HepG2 (cell line): ENCODE measurements around the gene IVD. TPM values are rescaled to one million over a fixed set of nuclear protein-coding genes. Genes with fewer than 3 reads are reported as not detected.

Experiments
- CCDC6 ChIP-seq: sonication (generic); formaldehyde crosslinking; IDR thresholded peaks from 2 replicates; pipeline ENCODE4 v1.8.1; 2022; ENCODE audit warnings: mild to moderate bottlenecking, missing genetic modification reagents, moderate library complexity
- HINFP ChIP-seq: sonication (generic); formaldehyde crosslinking; IDR thresholded peaks from 2 replicates; pipeline ENCODE4 v1.4.0; 2020; ENCODE audit warnings: low read depth, mild to moderate bottlenecking, missing genetic modification reagents
- KIAA2018 ChIP-seq: sonication (generic); formaldehyde crosslinking; IDR thresholded peaks from 2 replicates; pipeline ENCODE4 v1.5.0; 2020; ENCODE audit warnings: mild to moderate bottlenecking, missing genetic modification reagents, borderline replicate concordance
- NAIF1 ChIP-seq: sonication (generic); formaldehyde crosslinking; IDR thresholded peaks from 2 replicates; pipeline ENCODE4 v1.5.0; 2020; ENCODE audit warnings: mild to moderate bottlenecking, missing genetic modification reagents, borderline replicate concordance
- NRL ChIP-seq: sonication (generic); formaldehyde crosslinking; IDR thresholded peaks from 2 replicates; pipeline ENCODE4 v1.5.0; 2020; ENCODE audit warnings: missing genetic modification reagents, mild to moderate bottlenecking, moderate library complexity, borderline replicate concordance
- POGK ChIP-seq: sonication (generic); formaldehyde crosslinking; conservative IDR thresholded peaks from 2 replicates; pipeline ENCODE4 v1.8.0; 2022; ENCODE audit warnings: mild to moderate bottlenecking, moderate library complexity, missing genetic modification reagents
- ZEB1 ChIP-seq: IDR thresholded peaks from 2 replicates; pipeline ENCODE4 v1.6.1; 2012; ENCODE audit warnings: mild to moderate bottlenecking, low read depth, inconsistent platforms; ENCODE audit not compliant: insufficient replicate concordance
- ZFP82 ChIP-seq: sonication (generic); formaldehyde crosslinking; IDR thresholded peaks from 2 replicates; pipeline ENCODE4 v1.5.1; 2020; ENCODE audit warnings: mild to moderate bottlenecking, missing genetic modification reagents, borderline replicate concordance
- ZNF280B ChIP-seq: sonication (generic); formaldehyde crosslinking; IDR thresholded peaks from 2 replicates; pipeline ENCODE4 v1.5.0; 2020; ENCODE audit warnings: missing genetic modification reagents, mild to moderate bottlenecking, borderline replicate concordance
- ZNF644 ChIP-seq: IDR thresholded peaks from 2 replicates; pipeline ENCODE4 v1.6.1; 2016; ENCODE audit warnings: low read depth
- ZNF704 ChIP-seq: sonication (generic); formaldehyde crosslinking; IDR thresholded peaks from 2 replicates; pipeline ENCODE4 v1.8.1; 2023; ENCODE audit warnings: mild to moderate bottlenecking, inconsistent platforms, moderate library complexity, missing genetic modification reagents, borderline replicate concordance
- polyA plus RNA-seq, 8 experiments: library from polyadenylated mRNA; depleted of rRNA in 3 of 8; stranded (reverse) in 7 of 8; unstranded in 1 of 8; fragments of >200 nt; fragmentation: Illumina TruSeq in 4 of 8; extraction: Trizol in 4 of 8; gene quantifications; 2 replicates each; pipeline versions ENCODE4 v1.2.1 to v1.2.3, GENCODE V29; 2011 to 2016; ENCODE audit warnings: low read depth in 4 of 8, missing spikeins in 1 of 8, mixed read lengths in 1 of 8; ENCODE audit not compliant: insufficient read depth in 1 of 8
- total RNA-seq, 5 experiments: library from RNA; depleted of rRNA; stranded (reverse); fragments of >200 nt; fragmentation: Illumina TruSeq; extraction: Trizol; gene quantifications; 2 replicates each; pipeline ENCODE4 v1.2.3, GENCODE V29; 2016; ENCODE audit warnings: low read depth in 1 of 5

IVD gene
- total and polyA plus RNA-seq, 2 of the 13 experiments (the other 11 are each of a cell fraction or from before 2014, with no cell fraction given), result 48.0 to 53.9 TPM

GRCh38 chr15:40405501-40406381 is at the start of gene IVD (continued):
- TF ChIP-seq KIAA2018 (CRISPR knock-in tag) (peak; percentile 71; the same call in 1 of the 2 replicates), ZNF644 (CRISPR knock-in tag) (0 out of 2 replicates have a peak, but pooled peaks have one; percentile 30), POGK (CRISPR knock-in tag) (peak; percentile 61; the same call in 1 of the 2 replicates), ZNF704 (CRISPR knock-in tag) (peak; percentile 90; the same call in 1 of the 2 replicates), HINFP (CRISPR knock-in tag) (peak; percentile 37; the same call in 1 of the 2 replicates), ZFP82 (peak; percentile 67; the same call in 1 of the 2 replicates), NRL (peak; percentile 78; the same call in 1 of the 2 replicates), CCDC6 (CRISPR knock-in tag) (peak; percentile 62; the same call in 1 of the 2 replicates), NAIF1 (CRISPR knock-in tag) (no peak), ZEB1 (peak; percentile 24), ZNF280B (CRISPR knock-in tag) (peak; percentile 84; the same call in 1 of the 2 replicates)
